Psoas muscle (tissue), 8 donors: ENCODE data around the gene ZFHX3. TPM values are rescaled to one million over a fixed set of nuclear protein-coding genes. Genes with fewer than 3 reads are reported as not detected.

Source experiments
- ATAC-seq, 4 donors: fragments of 200-7000 bp; cut with Tn5 transposase; one replicate each; pipeline ENCODE4 v1.9.1; 2020; ENCODE audit warnings: moderate library complexity in 3 of 4, mild to moderate bottlenecking in 2 of 4
- DNase-seq, 2 donors: peaks; one replicate each; pipeline ENCODE4 v3.0.0-alpha.2; 2020
- H3K27ac ChIP-seq: fragments of 200-600 bp; one replicate; pipeline ENCODE4 v1.8.0; 2022
- H3K27me3 ChIP-seq, 3 donors: fragments of 200-600 bp in 1 of 3; one replicate each; pipeline versions ENCODE4 v1.6.1 to v1.8.0; 2013 to 2022; ENCODE audit warnings: low read length in 2 of 3, mild to moderate bottlenecking in 2 of 3, moderate library complexity in 1 of 3; ENCODE audit not compliant: insufficient read depth in 3 of 3
- H3K36me3 ChIP-seq, 2 donors: fragments of 200-600 bp in 1 of 2; one replicate each; pipeline versions ENCODE4 v1.6.1 to v1.8.0; 2013 to 2022; ENCODE audit warnings: low read depth in 1 of 2, mild to moderate bottlenecking in 1 of 2, moderate library complexity in 1 of 2; ENCODE audit not compliant: insufficient read depth in 1 of 2
- H3K4me1 ChIP-seq: fragments of 200-600 bp; one replicate; pipeline ENCODE4 v1.8.0; 2022
- H3K4me3 ChIP-seq: fragments of 200-600 bp; one replicate; pipeline ENCODE4 v1.8.0; 2022; ENCODE audit warnings: mild to moderate bottlenecking
- H3K9me3 ChIP-seq: fragments of 200-600 bp; one replicate; pipeline ENCODE4 v1.8.0; 2022
- WGBS, 3 donors: extraction: QIAGEN DNeasy Blood & Tissue Kit; methylation state at CpG; one replicate each; pipeline versions ENCODE4 v1.1.6 to v1.1.7; 2013; 5-methylcytosine and 5-hydroxymethylcytosine counted together
- intact Hi-C, 2 donors: fragments of 100-400 bp; cut with DNase I; formaldehyde crosslinking; loops; one replicate each; pipeline versions ENCODE4 v1.11.0 to v1.14.2; 2022
- polyA plus RNA-seq, 3 donors: library from polyadenylated mRNA; stranded (reverse); fragments of 200-250 nt; gene quantifications; one replicate each; pipeline ENCODE4 v1.2.3, GENCODE V29; 2013
- total RNA-seq, 4 donors: library from RNA; stranded (reverse); fragmentation: NEBNext Ultra II Directional in 2 of 4; extraction: Animal tissue kit (Norgen Biotek cat#: 25700) in 2 of 4; gene quantifications; one replicate each; pipeline versions ENCODE4 v1.2.1 to v1.2.4, GENCODE V29; 2021 to 2023
- TF ChIP-seq, protein P1 (sequence below): fragments of 200-600 bp; IDR thresholded peaks from one replicate; pipeline ENCODE4 v1.8.0; 2022; ENCODE audit warnings: antibody characterized with exemption
- donor health status: healthy with polysubstance abuse.
- donor health status: DM: no; HTN: no; CAD: no; lungs with moderate emphysema.
- donor health status: Bipolar disorder and iron deficiency.
- donor health status: healthy.
- donor health status: DM: yes; HTN: yes; CAD: no.
- donor health status: DM: no; HTN: no; CAD: no.
- donor health status: DM: no; HTN: no; CAD: no.
- donor health status: DM: yes; HTN: yes; CAD: no.

The ZFHX3 gene
- total and polyA plus RNA-seq, 7 donors = 3.3 to 36.9 (median 11.5) TPM

DNA sequence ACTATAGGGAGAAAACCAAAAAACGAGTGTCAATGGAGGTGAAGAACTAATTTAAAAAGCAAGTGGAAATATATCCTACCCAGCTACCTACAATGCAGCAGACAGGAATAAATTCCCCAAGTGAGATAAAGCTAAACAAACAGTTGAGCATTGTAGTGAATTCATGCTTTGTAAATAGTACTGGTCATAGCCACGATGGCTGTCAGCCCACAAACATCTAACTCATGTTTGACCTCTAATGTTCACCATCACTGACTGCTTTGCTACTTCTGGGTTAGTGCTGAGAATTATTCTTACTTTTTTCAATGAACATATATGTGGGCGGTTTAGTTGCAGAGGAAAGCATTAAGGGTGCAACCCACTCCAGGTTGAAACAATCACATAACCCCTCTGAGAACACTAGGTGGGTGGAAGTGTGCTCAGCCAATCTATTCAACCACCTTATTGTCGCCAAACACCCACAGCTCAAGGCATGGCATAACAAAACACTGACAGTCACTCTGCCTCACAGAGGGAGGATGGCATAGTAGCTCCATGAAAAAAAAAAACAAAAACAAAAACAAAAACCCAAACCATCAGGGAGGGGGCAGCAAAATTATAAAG is 264.1 kb downstream of the ZFHX3 start:
- intact Hi-C loops = loop anchor here in 1 of 2 donors (10.0 kb wide), 2 partner anchors 61 to 119 kb away; no protein-coding TSS in a partner anchor
- H3K27ac ChIP-seq = no peak overlapping the region
- TF ChIP-seq, protein P1, sequence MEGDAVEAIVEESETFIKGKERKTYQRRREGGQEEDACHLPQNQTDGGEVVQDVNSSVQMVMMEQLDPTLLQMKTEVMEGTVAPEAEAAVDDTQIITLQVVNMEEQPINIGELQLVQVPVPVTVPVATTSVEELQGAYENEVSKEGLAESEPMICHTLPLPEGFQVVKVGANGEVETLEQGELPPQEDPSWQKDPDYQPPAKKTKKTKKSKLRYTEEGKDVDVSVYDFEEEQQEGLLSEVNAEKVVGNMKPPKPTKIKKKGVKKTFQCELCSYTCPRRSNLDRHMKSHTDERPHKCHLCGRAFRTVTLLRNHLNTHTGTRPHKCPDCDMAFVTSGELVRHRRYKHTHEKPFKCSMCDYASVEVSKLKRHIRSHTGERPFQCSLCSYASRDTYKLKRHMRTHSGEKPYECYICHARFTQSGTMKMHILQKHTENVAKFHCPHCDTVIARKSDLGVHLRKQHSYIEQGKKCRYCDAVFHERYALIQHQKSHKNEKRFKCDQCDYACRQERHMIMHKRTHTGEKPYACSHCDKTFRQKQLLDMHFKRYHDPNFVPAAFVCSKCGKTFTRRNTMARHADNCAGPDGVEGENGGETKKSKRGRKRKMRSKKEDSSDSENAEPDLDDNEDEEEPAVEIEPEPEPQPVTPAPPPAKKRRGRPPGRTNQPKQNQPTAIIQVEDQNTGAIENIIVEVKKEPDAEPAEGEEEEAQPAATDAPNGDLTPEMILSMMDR = no peak
- no peaks in the 10 kb centered on the region for H3K9me3 ChIP-seq
- H3K27me3 ChIP-seq = no peaks in the 10 kb centered on the region
- ATAC-seq = no peak
- H3K4me1 ChIP-seq = no peaks in the 10 kb centered on the region
- H3K36me3 ChIP-seq = peaks cover 0 to 17% of the 10 kb centered on the region in 2 donors
- no peak overlapping the region for H3K4me3 ChIP-seq
- 84 to 90% (median 90%) methylated on average over 4 of the region's 4 CpGs for WGBS, 3 donors
- DNase-seq = no peak

DNA sequence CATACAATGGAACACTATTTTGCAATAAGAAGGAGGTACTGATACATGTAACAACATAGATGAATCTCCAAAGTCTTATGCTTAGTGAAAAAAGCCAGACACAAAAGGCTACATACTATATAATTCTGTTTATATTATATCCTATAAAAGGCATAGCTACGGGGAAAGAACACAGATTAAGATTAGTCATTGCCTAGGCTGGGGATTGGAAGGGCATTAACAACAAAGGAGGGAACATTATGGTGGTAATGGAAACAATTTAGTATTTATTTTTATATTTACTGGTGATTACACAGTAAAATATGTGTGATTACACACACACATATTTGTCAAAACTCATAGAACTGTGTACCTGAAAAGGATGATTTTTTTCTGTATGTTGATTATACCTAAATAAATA is 278.1 kb downstream of the ZFHX3 start:
- H3K4me3 ChIP-seq = no peak overlapping the region
- intact Hi-C loops = no loop called here
- no peaks in the 10 kb centered on the region for H3K9me3 ChIP-seq
- 87 to 93% (median 88%) methylated on average over 1 of the region's 1 CpG for WGBS, 3 donors
- TF ChIP-seq, protein P1 = no peak
- no peak overlapping the region for H3K27ac ChIP-seq
- H3K36me3 ChIP-seq = no peaks in the 10 kb centered on the region
- H3K4me1 ChIP-seq = no peaks in the 10 kb centered on the region
- ATAC-seq (no peak), DNase-seq (no peak)
- H3K27me3 ChIP-seq = no peaks in the 10 kb centered on the region

- H3K9me3 ChIP-seq = no peaks in the 10 kb centered on the region
- no peaks in the 10 kb centered on the region for H3K36me3 ChIP-seq
- DNase-seq (no peak), ATAC-seq (no peak)
- intact Hi-C loops = no loop called here
- no peak overlapping the region for H3K27ac ChIP-seq
- H3K4me3 ChIP-seq = no peak overlapping the region
- TF ChIP-seq, protein P1 = no peak
- H3K4me1 ChIP-seq = peaks cover 4% of the 10 kb centered on the region
- H3K27me3 ChIP-seq = no peaks in the 10 kb centered on the region
- WGBS, 3 donors = 90 to 94% (median 91%) methylated on average over 5 of the region's 5 CpGs
These were observed 279.3 kb downstream of the ZFHX3 start for GRCh38 chr16:72768591-72768990.

GRCh38 chr16:72766506-72766905 is 281.4 kb downstream of the ZFHX3 start:
- no peaks in the 10 kb centered on the region for H3K36me3 ChIP-seq
- H3K9me3 ChIP-seq = no peaks in the 10 kb centered on the region
- H3K27ac ChIP-seq = no peak overlapping the region
- intact Hi-C loops = no loop called here
- ATAC-seq (no peak), DNase-seq (no peak)
- no peaks in the 10 kb centered on the region for H3K27me3 ChIP-seq
- 72 to 83% (median 77%) methylated on average over 2 of the region's 2 CpGs for WGBS, 3 donors
- TF ChIP-seq, protein P1 = no peak
- H3K4me1 ChIP-seq = peaks cover 4% of the 10 kb centered on the region
- H3K4me3 ChIP-seq = no peak overlapping the region
